ENCODE results near the gene MTF2.
A peak's percentile ranks its signal among the peaks of the same experiment; 100 is the strongest.

Gene MTF2

GRCh38 chr1:93179886-93180722 lies 101.0 kb downstream of the MTF2 start, which contains the start of gene TMED5:
Gene TMED5, minus strand, starts transcription at chr1:93180413. Its CDS starts 171 bp downstream, at chr1:93180242.
- in situ Hi-C loops (cut with HindIII; ENCODE audit: low pct_ligation_motif_present, low sequenced_read_pairs) = no loop called here
- Histone ChIP-seq H3K27ac (peak within 1 kb of the TSS; percentile 90), H3K36me3 (replicated peaks) (no peaks in the 10 kb centered on the region), H3K4me3 (ENCODE audit: low read depth, low read length) (peak within 1 kb of the TSS; percentile 95), H3K27me3 (replicated peaks) (no peaks in the 10 kb centered on the region)
- TF ChIP-seq CTCF (IDR thresholded peaks at IDR 0.05; ENCODE audit: low read depth, low read length, missing control alignments) = peak; percentile 45
- peak; percentile 97 for DNase-seq

GRCh38 chr1:93180723-93181613 lies 101.9 kb downstream of the MTF2 start, which contains the start of gene CCDC18:
Gene CCDC18, plus strand, starts transcription at chr1:93180724. Its CDS starts 2,638 bp downstream, at chr1:93183362.
- Histone ChIP-seq H3K36me3 (replicated peaks) (no peaks in the 10 kb centered on the region), H3K4me3 (ENCODE audit: low read depth, low read length) (peak within 1 kb of the TSS; percentile 95), H3K27me3 (replicated peaks) (no peaks in the 10 kb centered on the region), H3K27ac (peak within 1 kb of the TSS; percentile 90)
- peak; percentile 55 for DNase-seq
- in situ Hi-C loops (cut with HindIII; ENCODE audit: low pct_ligation_motif_present, low sequenced_read_pairs) = no loop called here
- TF ChIP-seq CTCF (IDR thresholded peaks at IDR 0.05; ENCODE audit: low read depth, low read length, missing control alignments) = no peak

GRCh38 chr1:93186667-93187066 lies 107.6 kb downstream of the MTF2 start:
- Histone ChIP-seq H3K27me3 (replicated peaks) (no peaks in the 10 kb centered on the region), H3K4me3 (ENCODE audit: low read depth, low read length) (no peak overlapping the region), H3K36me3 (replicated peaks) (no peaks in the 10 kb centered on the region), H3K27ac (no peak overlapping the region)
- in situ Hi-C loops (cut with HindIII; ENCODE audit: low pct_ligation_motif_present, low sequenced_read_pairs) = no loop called here
- no peak for DNase-seq
- TF ChIP-seq CTCF (IDR thresholded peaks at IDR 0.05; ENCODE audit: low read depth, low read length, missing control alignments) = no peak
